Measurements from ENCODE around the gene CDKAL1.

DNA sequence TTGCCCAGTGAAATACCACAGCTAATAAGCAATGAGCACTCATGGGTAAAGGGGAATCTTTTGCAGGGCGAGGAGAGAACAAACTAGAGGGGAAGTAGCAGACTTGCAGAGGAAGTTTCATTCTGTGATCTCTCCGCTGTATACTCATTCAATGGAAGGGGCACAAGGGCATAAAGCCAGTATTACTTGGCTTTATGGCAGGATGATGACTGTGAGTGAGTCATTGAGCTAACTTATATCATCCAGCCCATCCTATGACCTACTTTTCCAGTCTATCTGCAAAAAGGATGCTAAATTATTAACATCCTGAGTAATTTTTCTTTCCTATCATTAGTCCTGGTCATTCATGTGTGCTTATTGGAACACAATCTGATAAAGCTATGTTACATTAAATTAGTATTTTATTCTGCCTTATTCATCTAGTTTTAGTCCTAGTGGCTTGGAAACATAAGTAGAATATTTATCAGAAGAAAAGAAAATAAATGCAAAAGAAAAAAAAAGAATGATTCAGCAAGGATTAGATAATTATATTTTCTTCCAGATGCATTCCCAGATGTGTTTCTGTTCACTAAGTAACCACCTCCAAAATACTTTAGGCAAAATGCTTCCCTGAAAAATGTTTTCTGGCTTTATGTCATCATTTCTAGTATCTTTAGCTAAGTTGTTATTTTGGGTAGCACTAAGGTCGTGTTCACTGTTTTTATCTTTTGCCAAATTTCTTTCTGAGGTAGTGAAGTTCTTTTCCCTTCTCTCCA lies 471.7 kb downstream of the CDKAL1 start:
- TF ChIP-seq POLR2AphosphoS5 (IDR thresholded peaks at IDR 0.05; ENCODE audit: insufficient read depth in 1 of 2, low read depth in 1 of 2) (no peak), POLR2A (IDR thresholded peaks at IDR 0.05) (no peak)
- TF ChIP-seq, protein P1, sequence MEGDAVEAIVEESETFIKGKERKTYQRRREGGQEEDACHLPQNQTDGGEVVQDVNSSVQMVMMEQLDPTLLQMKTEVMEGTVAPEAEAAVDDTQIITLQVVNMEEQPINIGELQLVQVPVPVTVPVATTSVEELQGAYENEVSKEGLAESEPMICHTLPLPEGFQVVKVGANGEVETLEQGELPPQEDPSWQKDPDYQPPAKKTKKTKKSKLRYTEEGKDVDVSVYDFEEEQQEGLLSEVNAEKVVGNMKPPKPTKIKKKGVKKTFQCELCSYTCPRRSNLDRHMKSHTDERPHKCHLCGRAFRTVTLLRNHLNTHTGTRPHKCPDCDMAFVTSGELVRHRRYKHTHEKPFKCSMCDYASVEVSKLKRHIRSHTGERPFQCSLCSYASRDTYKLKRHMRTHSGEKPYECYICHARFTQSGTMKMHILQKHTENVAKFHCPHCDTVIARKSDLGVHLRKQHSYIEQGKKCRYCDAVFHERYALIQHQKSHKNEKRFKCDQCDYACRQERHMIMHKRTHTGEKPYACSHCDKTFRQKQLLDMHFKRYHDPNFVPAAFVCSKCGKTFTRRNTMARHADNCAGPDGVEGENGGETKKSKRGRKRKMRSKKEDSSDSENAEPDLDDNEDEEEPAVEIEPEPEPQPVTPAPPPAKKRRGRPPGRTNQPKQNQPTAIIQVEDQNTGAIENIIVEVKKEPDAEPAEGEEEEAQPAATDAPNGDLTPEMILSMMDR (IDR thresholded peaks at IDR 0.05), result no peak

Measured in vagina (tissue), 2 donors.